ENCODE measurements around the gene AARSD1.
"Not testable (repeated sequence)": the region's sequence is repeated elsewhere in the genome, so short reads cannot be mapped to it uniquely, and the experiment has no call there.

- not testable (repeated sequence) for TF ChIP-seq EZH2phosphoT487 (conservative IDR thresholded peaks at IDR 0.05; ENCODE audit: low read length); CTCF (IDR thresholded peaks at IDR 0.05; ENCODE audit: insufficient read depth, low read length, poor library complexity, severe bottlenecking)
These were observed 29.7 kb upstream of the AARSD1 start for GRCh38 chr17:42993913-42994312.
